HCT116 (cell line): ENCODE results near the gene ST3GAL3. TPM values are rescaled to one million over a fixed set of nuclear protein-coding genes. Genes with fewer than 3 reads are reported as not detected.

ENCODE experiments used
- ATAC-seq: fragments of 200-7000 bp; cut with Tn5 transposase; 2 replicates; pipeline ENCODE4 v1.9.1; 2020; ENCODE audit warnings: mild to moderate bottlenecking, moderate library complexity
- BruUV-seq: library from RNA; stranded (reverse); fragments of 400-500 nt; replicated peaks from 2 replicates; lab custom pipeline; 2021; lab: Mats Ljungman, UMichigan
- CTCF ChIA-PET: fragments of 300-600 bp; sonication (Branson Sonifier 250); formaldehyde crosslinking; loops from one replicate; lab custom pipeline; 2021; ENCODE audit warnings: antibody characterized with exemption; lab: Charles Lee
- POLR2A ChIA-PET: fragments of 300-600, 350-600 bp; sonication (Branson Sonifier 250); formaldehyde crosslinking; loops from one replicate; lab custom pipeline; 2021; ENCODE audit warnings: antibody characterized with exemption; lab: Charles Lee
- RAD21 ChIA-PET, 2 experiments: fragments of 300-600 bp; sonication (Branson Sonifier 250); formaldehyde crosslinking; loops; one replicate each; lab custom pipeline; 2023; ENCODE audit warnings: low total read pairs in 2 of 2; ENCODE audit not compliant: uncharacterized antibody in 2 of 2, unreplicated experiment in 2 of 2, low non-redundant PET in 1 of 2; lab: Charles Lee
- DNase-seq: peaks from one replicate; pipeline ENCODE4 v3.0.0-alpha.2; 2010; ENCODE audit warnings: low read depth, low spot score
- H2AFZ ChIP-seq: fragments of 200-600 bp; shearing (Covaris generic), sonication (generic); 2 replicates; pipeline ENCODE4 v1.6.1; 2017; ENCODE audit warnings: low read depth, mixed run types, mixed read lengths, antibody characterized with exemption, low read length; ENCODE audit not compliant: poor library complexity, severe bottlenecking
- H3K27ac ChIP-seq: 2 replicates; pipeline ENCODE4 v1.5.1; 2012; ENCODE audit warnings: low read depth, low read length
- H3K27me3 ChIP-seq: fragments of 200-600 bp; sonication (generic); 2 replicates; pipeline ENCODE4 v1.6.1; 2016; ENCODE audit warnings: mixed run types, low read length, mixed read lengths; ENCODE audit not compliant: insufficient read depth
- H3K36me3 ChIP-seq, 2 experiments: fragments of 200-500 bp in 1 of 2; fragments of 200-600 bp in 1 of 2; sonication (Bioruptor generic) in 1 of 2; sonication (generic) in 1 of 2; 2 replicates each; pipeline versions ENCODE4 v1.5.1 to v1.6.1; 2014 to 2016; ENCODE audit warnings: low read length in 2 of 2, inconsistent platforms in 1 of 2, mixed read lengths in 1 of 2, mixed run types in 1 of 2; ENCODE audit not compliant: insufficient read depth in 2 of 2, control insufficient read depth in 1 of 2
- H3K4me1 ChIP-seq, 2 experiments: fragments of 200-600 bp in 1 of 2; sonication (generic) in 1 of 2; 2 replicates each; pipeline versions ENCODE4 v1.5.1 to v1.6.1; 2012 to 2017; ENCODE audit warnings: low read length in 2 of 2, inconsistent platforms in 1 of 2, mild to moderate bottlenecking in 1 of 2, mixed read lengths in 1 of 2, mixed run types in 1 of 2, moderate library complexity in 1 of 2; ENCODE audit not compliant: insufficient read depth in 2 of 2, control insufficient read depth in 1 of 2
- H3K4me2 ChIP-seq: fragments of 200-600 bp; sonication (generic); 2 replicates; pipeline ENCODE4 v1.6.1; 2017; ENCODE audit warnings: mixed run types, low read length, mixed read lengths
- H3K4me3 ChIP-seq, 2 experiments: fragments of 200-600 bp in 1 of 2; sonication (generic) in 1 of 2; replicated peaks in 1 of 2; 2 replicates each; pipeline ENCODE4 v1.5.1; 2011 to 2016; ENCODE audit warnings: low read length in 2 of 2, control low read depth in 1 of 2, low read depth in 1 of 2, mild to moderate bottlenecking in 1 of 2, mixed read lengths in 1 of 2, mixed run types in 1 of 2
- H3K79me2 ChIP-seq: fragments of 200-600 bp; sonication (generic); 2 replicates; pipeline ENCODE4 v1.6.1; 2017; ENCODE audit warnings: mild to moderate bottlenecking, mixed run types, low read length, moderate library complexity, mixed read lengths; ENCODE audit not compliant: insufficient read depth
- H3K9ac ChIP-seq: fragments of 200-600 bp; sonication (generic); 2 replicates; pipeline ENCODE4 v1.6.1; 2016; ENCODE audit warnings: low read length, mixed read lengths
- H3K9me2 ChIP-seq: fragments of 200-600 bp; sonication (generic), shearing (Covaris generic); 2 replicates; pipeline ENCODE4 v1.6.1; 2017; ENCODE audit warnings: mixed run types, mild to moderate bottlenecking, moderate library complexity; ENCODE audit not compliant: insufficient read depth
- H3K9me3 ChIP-seq, 2 experiments: fragments of 200-500 bp in 1 of 2; fragments of 200-600 bp in 1 of 2; sonication (Bioruptor generic) in 1 of 2; sonication (generic) in 1 of 2; 2 replicates each; pipeline ENCODE4 v1.6.1; 2014 to 2017; ENCODE audit warnings: low read length in 2 of 2, mixed read lengths in 2 of 2, inconsistent platforms in 1 of 2, low read depth in 1 of 2, mild to moderate bottlenecking in 1 of 2, mixed run types in 1 of 2, moderate library complexity in 1 of 2; ENCODE audit not compliant: control insufficient read depth in 1 of 2, insufficient read depth in 1 of 2
- H4K20me1 ChIP-seq: fragments of 200-600 bp; sonication (generic), shearing (Covaris generic); 2 replicates; pipeline ENCODE4 v1.6.1; 2017; ENCODE audit warnings: mixed run types, mild to moderate bottlenecking, moderate library complexity; ENCODE audit not compliant: insufficient read depth
- CBX3 ChIP-seq: IDR thresholded peaks from 2 replicates; pipeline ENCODE4 v1.6.1; 2012; ENCODE audit warnings: low read depth
- CEBPB ChIP-seq: IDR thresholded peaks from 2 replicates; pipeline ENCODE4 v1.6.1; 2012; ENCODE audit warnings: low read depth
- CTCF ChIP-seq, 3 experiments: fragments of 200-600 bp in 1 of 3; sonication (generic) in 1 of 3; IDR thresholded peaks in 2 of 3; conservative IDR thresholded peaks in 1 of 3; 2 replicates each; pipeline ENCODE4 v1.5.1; 2012 to 2017; ENCODE audit warnings: low read depth in 2 of 3, low read length in 2 of 3, antibody characterized with exemption in 1 of 3, borderline replicate concordance in 1 of 3, control low read depth in 1 of 3, mild to moderate bottlenecking in 1 of 3, mixed read lengths in 1 of 3, mixed run types in 1 of 3, moderate library complexity in 1 of 3; ENCODE audit not compliant: insufficient read depth in 1 of 3
- ELF1 ChIP-seq: IDR thresholded peaks from 2 replicates; pipeline ENCODE4 v1.6.1; 2012; ENCODE audit warnings: low read depth, borderline replicate concordance
- EZH2 ChIP-seq: fragments of 200-600 bp; sonication (generic); IDR thresholded peaks from 2 replicates; pipeline ENCODE4 v1.6.1; 2017; ENCODE audit warnings: antibody characterized with exemption, mixed run types
- EZH2phosphoT487 ChIP-seq: fragments of 200-600 bp; IDR thresholded peaks from 2 replicates; pipeline ENCODE4 v1.6.1; 2018; ENCODE audit warnings: antibody characterized with exemption, borderline replicate concordance
- JUND ChIP-seq: IDR thresholded peaks from 2 replicates; pipeline ENCODE4 v1.6.1; 2012
- MAX ChIP-seq: IDR thresholded peaks from 2 replicates; pipeline ENCODE4 v1.6.1; 2012
- POLR2A ChIP-seq: IDR thresholded peaks from 2 replicates; pipeline ENCODE4 v1.7.0; 2011; ENCODE audit warnings: borderline replicate concordance; ENCODE audit not compliant: insufficient read depth, insufficient read length; ENCODE audit errors: extremely low read depth
- POLR2AphosphoS5 ChIP-seq: IDR thresholded peaks from 2 replicates; pipeline ENCODE4 v1.6.1; 2011; ENCODE audit warnings: mild to moderate bottlenecking, low read depth, low read length, moderate library complexity
- RAD21 ChIP-seq: IDR thresholded peaks from 2 replicates; pipeline ENCODE4 v1.6.1; 2012; ENCODE audit warnings: low read depth, mild to moderate bottlenecking
- REST ChIP-seq: IDR thresholded peaks from 2 replicates; pipeline ENCODE4 v1.6.1; 2012; ENCODE audit warnings: low read depth
- SIN3A ChIP-seq: IDR thresholded peaks from 2 replicates; pipeline ENCODE4 v1.6.1; 2012; ENCODE audit warnings: low read depth
- SRF ChIP-seq: IDR thresholded peaks from 2 replicates; pipeline ENCODE4 v1.6.1; 2012; ENCODE audit warnings: low read depth
- TCF7L2 ChIP-seq: IDR thresholded peaks from 2 replicates; pipeline ENCODE4 v1.7.0; 2011; ENCODE audit warnings: borderline replicate concordance, inconsistent platforms; ENCODE audit not compliant: insufficient read depth, insufficient read length; ENCODE audit errors: extremely low read depth
- YY1 ChIP-seq: IDR thresholded peaks from 2 replicates; pipeline ENCODE4 v1.6.1; 2011; ENCODE audit warnings: low read length, low read depth, moderate library complexity, mild to moderate bottlenecking; ENCODE audit not compliant: insufficient replicate concordance; ENCODE audit errors: extremely low read depth
- ZFX ChIP-seq: fragments of 450-650 bp; IDR thresholded peaks from 2 replicates; pipeline ENCODE4 v1.6.1; 2017
- ZNF274 ChIP-seq: fragments of 200-500 bp; sonication (Bioruptor generic); IDR thresholded peaks from 2 replicates; pipeline ENCODE4 v1.6.1; 2014; ENCODE audit warnings: mild to moderate bottlenecking, low read depth, low read length, inconsistent platforms
- intact Hi-C: fragments of 100-400 bp; cut with micrococcal nuclease; formaldehyde crosslinking; loops from 2 replicates; pipeline ENCODE4 v1.10.0; 2022
- total RNA-seq: library from RNA; stranded (reverse); gene quantifications from one replicate; pipeline ENCODE4 v1.2.1, GENCODE V29; 2021; ENCODE audit not compliant: unreplicated experiment
- TF ChIP-seq, protein P1 (sequence below): IDR thresholded peaks from 2 replicates; pipeline ENCODE4 v1.6.1; 2012

The ST3GAL3 gene
- total RNA-seq, 1 experiment from 2014 or later: 7.2 TPM

DNA sequence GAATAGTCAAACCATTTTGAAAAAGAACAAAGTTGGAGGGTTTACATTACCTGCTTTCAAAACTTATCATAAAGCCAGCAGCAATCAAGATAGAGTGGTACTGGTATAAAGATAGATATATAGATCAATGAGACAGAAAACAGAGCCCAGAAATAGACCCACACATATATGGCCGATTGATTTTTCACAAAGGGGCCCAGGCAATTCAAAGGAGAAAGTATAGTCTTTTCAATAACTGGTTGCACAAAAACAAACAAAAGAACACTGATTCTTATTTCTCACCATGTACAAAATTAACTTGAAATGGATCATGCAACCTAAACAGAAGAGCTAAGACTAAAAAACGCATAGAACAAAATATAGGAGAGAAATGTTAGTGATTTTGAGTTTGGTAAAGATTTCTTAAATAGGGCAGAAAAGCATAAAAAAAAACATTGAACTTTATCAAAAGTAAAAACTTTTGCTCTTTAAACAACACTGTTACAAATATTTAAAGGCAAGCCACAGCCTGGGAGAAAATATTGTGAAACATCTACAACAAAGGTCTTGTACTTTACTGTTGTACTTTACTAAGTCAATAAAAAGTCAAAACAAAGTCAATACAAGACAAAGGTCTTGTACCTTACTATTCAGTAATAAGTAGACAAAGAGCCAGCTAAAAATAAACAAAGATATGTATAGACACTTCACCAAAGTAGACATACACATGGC lies 50.2 kb downstream of the ST3GAL3 start:
- ChIA-PET CTCF (interaction anchor here (1.8 kb wide), 1 partner anchor 177 kb away, joined by 7 read pairs; no protein-coding TSS in a partner anchor), POLR2A (no interaction called here), RAD21 (no interaction called here)
- H3K9me2 ChIP-seq: no peaks in the 10 kb centered on the region
- H3K9ac ChIP-seq: no peak overlapping the region
- BruUV-seq: no TSS peak
- no peak overlapping the region for H3K4me2 ChIP-seq
- ATAC-seq: no peak
- no peaks in the 10 kb centered on the region for H3K79me2 ChIP-seq
- H3K36me3 ChIP-seq: no peaks in the 10 kb centered on the region
- no peaks in the 10 kb centered on the region for H3K27me3 ChIP-seq
- no peaks in the 10 kb centered on the region for H4K20me1 ChIP-seq
- H3K4me3 ChIP-seq: no peak overlapping the region
- H2AFZ ChIP-seq: no peak overlapping the region
- intact Hi-C loops: no loop called here
- no peak for DNase-seq
- H3K9me3 ChIP-seq: no peaks in the 10 kb centered on the region
- no peak overlapping the region for H3K27ac ChIP-seq
- TF ChIP-seq MAX: no peak
- TF ChIP-seq POLR2A: no peak
- no peak for TF ChIP-seq SIN3A
- TF ChIP-seq JUND: no peak
- TF ChIP-seq CBX3: no peak
- no peak for TF ChIP-seq REST
- no peak for TF ChIP-seq TCF7L2
- no peak for TF ChIP-seq EZH2
- no peak for TF ChIP-seq CEBPB
- TF ChIP-seq RAD21: no peak
- TF ChIP-seq, protein P1, sequence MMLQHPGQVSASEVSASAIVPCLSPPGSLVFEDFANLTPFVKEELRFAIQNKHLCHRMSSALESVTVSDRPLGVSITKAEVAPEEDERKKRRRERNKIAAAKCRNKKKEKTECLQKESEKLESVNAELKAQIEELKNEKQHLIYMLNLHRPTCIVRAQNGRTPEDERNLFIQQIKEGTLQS: no peak
- no peak for TF ChIP-seq YY1
- no peak for TF ChIP-seq EZH2phosphoT487
- no peak for TF ChIP-seq SRF
- no peak for TF ChIP-seq CTCF (IDR thresholded peaks at IDR 0.05 in 2 of 3, conservative IDR thresholded peaks at IDR 0.05 in 1 of 3; ENCODE audit: borderline replicate concordance in 1 of 3, insufficient read depth in 1 of 3, low read depth in 2 of 3, low read length in 2 of 3)
- TF ChIP-seq ZNF274: no peak
- no peak for TF ChIP-seq ELF1
- no peak for TF ChIP-seq ZFX
- no peak for TF ChIP-seq POLR2AphosphoS5
- H3K4me1 ChIP-seq: no peaks in the 10 kb centered on the region
